Breast epithelium (tissue), 3 donors: ENCODE measurements around the gene SURF4.

ENCODE experiments used
- POLR2A ChIP-seq: fragments of 450-650 bp; IDR thresholded peaks from one replicate; pipeline ENCODE4 v1.6.1; 2016; ENCODE audit warnings: antibody characterized with exemption, mild to moderate bottlenecking, moderate library complexity
- TF ChIP-seq, protein P1 (sequence below), 3 donors: fragments of 450-650 bp; IDR thresholded peaks; one replicate each; pipeline ENCODE4 v1.5.1; 2016 to 2017; ENCODE audit warnings: antibody characterized with exemption in 3 of 3, mild to moderate bottlenecking in 3 of 3, moderate library complexity in 3 of 3

DNA sequence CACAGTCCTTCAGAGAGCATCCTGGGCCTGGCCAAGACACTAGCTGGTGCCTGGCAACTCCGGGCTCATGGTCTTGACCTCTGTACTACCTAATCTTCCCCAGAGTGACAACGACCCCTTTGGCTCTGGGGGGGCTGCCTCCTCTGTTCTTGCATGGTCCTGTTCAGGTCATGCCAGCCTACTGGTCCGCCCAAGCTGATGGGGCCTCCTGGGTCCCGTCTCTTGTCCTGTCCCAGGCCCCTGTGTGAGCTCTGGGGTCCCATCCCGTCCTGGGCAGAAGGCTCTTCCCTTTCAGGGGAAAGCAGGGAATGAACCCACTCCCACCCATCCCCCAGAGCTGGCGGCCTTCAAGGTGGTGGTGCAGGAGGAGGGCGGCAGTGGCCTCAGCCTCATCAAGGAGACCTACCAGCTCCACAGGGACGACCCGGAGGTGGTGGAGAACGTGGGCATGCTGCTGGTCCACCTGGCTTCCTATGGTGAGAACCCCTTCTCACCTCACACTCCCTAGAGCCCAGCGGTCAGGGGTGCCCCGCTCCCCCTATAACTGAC, 28.7 kb upstream of the SURF4 start:
- TF ChIP-seq, protein P1, sequence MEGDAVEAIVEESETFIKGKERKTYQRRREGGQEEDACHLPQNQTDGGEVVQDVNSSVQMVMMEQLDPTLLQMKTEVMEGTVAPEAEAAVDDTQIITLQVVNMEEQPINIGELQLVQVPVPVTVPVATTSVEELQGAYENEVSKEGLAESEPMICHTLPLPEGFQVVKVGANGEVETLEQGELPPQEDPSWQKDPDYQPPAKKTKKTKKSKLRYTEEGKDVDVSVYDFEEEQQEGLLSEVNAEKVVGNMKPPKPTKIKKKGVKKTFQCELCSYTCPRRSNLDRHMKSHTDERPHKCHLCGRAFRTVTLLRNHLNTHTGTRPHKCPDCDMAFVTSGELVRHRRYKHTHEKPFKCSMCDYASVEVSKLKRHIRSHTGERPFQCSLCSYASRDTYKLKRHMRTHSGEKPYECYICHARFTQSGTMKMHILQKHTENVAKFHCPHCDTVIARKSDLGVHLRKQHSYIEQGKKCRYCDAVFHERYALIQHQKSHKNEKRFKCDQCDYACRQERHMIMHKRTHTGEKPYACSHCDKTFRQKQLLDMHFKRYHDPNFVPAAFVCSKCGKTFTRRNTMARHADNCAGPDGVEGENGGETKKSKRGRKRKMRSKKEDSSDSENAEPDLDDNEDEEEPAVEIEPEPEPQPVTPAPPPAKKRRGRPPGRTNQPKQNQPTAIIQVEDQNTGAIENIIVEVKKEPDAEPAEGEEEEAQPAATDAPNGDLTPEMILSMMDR (IDR thresholded peaks at IDR 0.05), result no peak
- TF ChIP-seq POLR2A, result no peak
